Stomach (tissue), 9 donors: ENCODE results near the gene DMPK. TPM values are rescaled to one million over a fixed set of nuclear protein-coding genes. Genes with fewer than 3 reads are reported as not detected.

Experiments used
- DNase-seq, 2 donors: peaks; one replicate each; pipeline versions ENCODE4 v3.0.0 to v3.0.0-alpha.2; 2013 to 2019
- H3K27ac ChIP-seq, 5 donors: fragments of 200-600 bp in 4 of 5; sonication (generic) in 4 of 5; one replicate each; pipeline ENCODE4 v1.5.1; 2013 to 2019; ENCODE audit warnings: mild to moderate bottlenecking in 1 of 5, moderate library complexity in 1 of 5
- H3K27me3 ChIP-seq, 3 donors: fragments of 200-600 bp; sonication (generic); one replicate each; pipeline ENCODE4 v1.5.1; 2017 to 2019; ENCODE audit warnings: mixed run types in 1 of 3
- H3K36me3 ChIP-seq, 4 donors: fragments of 200-600 bp; sonication (generic); 1 replicate in 3 of 4; 2 replicates in 1 of 4; pipeline ENCODE4 v1.5.1; 2016 to 2019
- H3K4me1 ChIP-seq, 4 donors: fragments of 200-600 bp; sonication (generic); one replicate each; pipeline ENCODE4 v1.5.1; 2016 to 2019
- H3K4me3 ChIP-seq, 4 donors: fragments of 200-600 bp; sonication (generic) in 3 of 4; one replicate each; pipeline ENCODE4 v1.5.1; 2016 to 2019; ENCODE audit warnings: mild to moderate bottlenecking in 1 of 4
- H3K9me3 ChIP-seq, 4 donors: fragments of 200-600 bp; sonication (generic); one replicate each; pipeline ENCODE4 v1.5.1; 2016 to 2019
- EP300 ChIP-seq: sonication (generic); formaldehyde crosslinking; IDR thresholded peaks from one replicate; pipeline ENCODE4 v1.6.1; 2017; ENCODE audit warnings: antibody characterized with exemption
- POLR2A ChIP-seq, 4 donors: fragments of 450-650 bp; IDR thresholded peaks; one replicate each; pipeline ENCODE4 v1.6.1; 2016; ENCODE audit warnings: antibody characterized with exemption in 4 of 4, control low read depth in 2 of 4, mild to moderate bottlenecking in 1 of 4, moderate library complexity in 1 of 4
- POLR2AphosphoS5 ChIP-seq, 3 donors: sonication (generic); formaldehyde crosslinking; IDR thresholded peaks; one replicate each; pipeline ENCODE4 v1.6.1; 2016; ENCODE audit warnings: antibody characterized with exemption in 3 of 3
- WGBS, 5 donors: extraction: QIAGEN DNeasy Blood & Tissue Kit in 3 of 5; methylation state at CpG; one replicate each; pipeline versions ENCODE4 v1.1.5 to v1.1.7; 2013 to 2018; 5-methylcytosine and 5-hydroxymethylcytosine counted together
- intact Hi-C: fragments of 100-400 bp; cut with DNase I; formaldehyde crosslinking; loops from one replicate; pipeline ENCODE4 v1.15.1; 2023; ENCODE audit warnings: low total_unique reads
- polyA plus RNA-seq, 3 donors: library from polyadenylated mRNA; stranded (reverse); fragments of 200-250 nt; gene quantifications; one replicate each; pipeline ENCODE4 v1.2.3, GENCODE V29; 2013
- total RNA-seq, 5 donors: library from RNA; depleted of rRNA; stranded (reverse); fragments of >200 nt; gene quantifications; one replicate each; pipeline versions ENCODE4 v1.1.0 to v1.2.3, GENCODE V29; 2014 to 2016
- TF ChIP-seq, protein P1 (sequence below), 7 experiments: fragments of 450-650 bp in 4 of 7; fragments of 200-600 bp in 3 of 7; sonication (generic) in 3 of 7; IDR thresholded peaks; one replicate each; pipeline ENCODE4 v1.5.1; 2016 to 2019; ENCODE audit warnings: antibody characterized with exemption in 7 of 7, control low read depth in 2 of 7, mild to moderate bottlenecking in 1 of 7
- donor health status: healthy with polysubstance abuse.
- donor health status: Bipolar disorder and iron deficiency.
- donor health status: healthy.

DMPK gene
- total and polyA plus RNA-seq, 8 donors = 27.2 to 248 (median 71.9) TPM

DNA sequence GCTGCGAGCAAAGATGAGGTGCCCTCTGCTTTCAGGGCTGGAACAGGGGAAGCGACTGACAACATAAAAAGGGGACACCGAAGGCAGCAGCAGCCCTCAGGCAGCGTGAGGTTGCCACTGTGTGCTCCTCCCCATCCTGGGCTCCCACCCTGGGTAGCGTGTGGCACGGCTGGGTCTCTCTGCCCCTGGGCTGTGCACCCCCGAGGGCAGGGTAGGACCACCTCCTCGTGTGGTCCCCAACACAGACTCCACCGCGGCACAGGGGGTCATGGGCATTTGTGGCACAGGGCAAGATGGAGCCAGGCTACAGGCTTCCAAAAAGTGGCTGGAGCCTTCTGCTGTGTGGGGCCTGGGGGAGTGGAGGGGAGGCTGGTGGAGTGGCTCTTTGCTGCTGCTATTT, 39.3 kb upstream of the DMPK start:
- no peak overlapping the region for H3K27ac ChIP-seq
- H3K9me3 ChIP-seq = no peaks in the 10 kb centered on the region
- no peaks in the 10 kb centered on the region for H3K27me3 ChIP-seq
- 79 to 90% (median 90%) methylated on average over 10 of the region's 10 CpGs for WGBS, 5 donors
- peaks cover 0 to 24% (median 18%) of the 10 kb centered on the region in 4 donors for H3K4me1 ChIP-seq
- TF ChIP-seq POLR2AphosphoS5 (IDR thresholded peaks at IDR 0.05) = no peak
- no peak for TF ChIP-seq EP300
- TF ChIP-seq, protein P1, sequence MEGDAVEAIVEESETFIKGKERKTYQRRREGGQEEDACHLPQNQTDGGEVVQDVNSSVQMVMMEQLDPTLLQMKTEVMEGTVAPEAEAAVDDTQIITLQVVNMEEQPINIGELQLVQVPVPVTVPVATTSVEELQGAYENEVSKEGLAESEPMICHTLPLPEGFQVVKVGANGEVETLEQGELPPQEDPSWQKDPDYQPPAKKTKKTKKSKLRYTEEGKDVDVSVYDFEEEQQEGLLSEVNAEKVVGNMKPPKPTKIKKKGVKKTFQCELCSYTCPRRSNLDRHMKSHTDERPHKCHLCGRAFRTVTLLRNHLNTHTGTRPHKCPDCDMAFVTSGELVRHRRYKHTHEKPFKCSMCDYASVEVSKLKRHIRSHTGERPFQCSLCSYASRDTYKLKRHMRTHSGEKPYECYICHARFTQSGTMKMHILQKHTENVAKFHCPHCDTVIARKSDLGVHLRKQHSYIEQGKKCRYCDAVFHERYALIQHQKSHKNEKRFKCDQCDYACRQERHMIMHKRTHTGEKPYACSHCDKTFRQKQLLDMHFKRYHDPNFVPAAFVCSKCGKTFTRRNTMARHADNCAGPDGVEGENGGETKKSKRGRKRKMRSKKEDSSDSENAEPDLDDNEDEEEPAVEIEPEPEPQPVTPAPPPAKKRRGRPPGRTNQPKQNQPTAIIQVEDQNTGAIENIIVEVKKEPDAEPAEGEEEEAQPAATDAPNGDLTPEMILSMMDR (IDR thresholded peaks at IDR 0.05) = no peak
- TF ChIP-seq POLR2A (IDR thresholded peaks at IDR 0.05) = no peak
- no peak for DNase-seq
- peaks cover 39 to 88% (median 78%) of the 10 kb centered on the region in 4 donors for H3K36me3 ChIP-seq
- H3K4me3 ChIP-seq = no peak overlapping the region
- intact Hi-C loops = no loop called here

DNA sequence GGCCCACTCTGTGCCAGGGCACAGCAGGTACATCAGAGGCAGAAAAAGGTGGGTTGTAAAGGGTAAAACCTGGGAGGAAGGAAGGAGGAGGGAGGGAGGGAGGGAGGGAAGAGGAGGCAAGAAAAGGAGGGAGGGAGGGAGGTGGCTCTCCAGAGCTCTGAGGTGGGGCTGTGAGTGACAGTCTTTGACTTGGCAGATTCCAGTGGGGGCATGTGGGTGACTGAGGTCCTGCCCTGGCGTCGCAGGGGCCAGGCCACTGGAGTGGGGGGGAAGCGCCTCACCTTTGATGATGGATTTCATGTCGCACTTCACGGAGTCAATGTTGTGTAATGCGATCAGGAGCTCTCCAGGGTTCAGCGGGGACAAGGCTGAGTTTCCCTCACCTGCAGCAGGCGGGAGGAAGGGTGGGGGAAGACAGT, 38.8 kb upstream of the DMPK start:
- Histone ChIP-seq H3K4me3 (no peak overlapping the region), H3K36me3 (peaks cover 36 to 84% (median 73%) of the 10 kb centered on the region in 4 donors), H3K27me3 (peaks cover 0 to under 1% (median 0%) of the 10 kb centered on the region in 3 donors), H3K9me3 (no peaks in the 10 kb centered on the region), H3K27ac (no peak overlapping the region), H3K4me1 (peaks cover 0 to 29% (median 18%) of the 10 kb centered on the region in 4 donors)
- DNase-seq = peak in 1 of 2 donors; percentile 6
- TF ChIP-seq POLR2AphosphoS5 (IDR thresholded peaks at IDR 0.05) (no peak), EP300 (no peak), POLR2A (IDR thresholded peaks at IDR 0.05) (no peak)
- TF ChIP-seq, protein P1 (IDR thresholded peaks at IDR 0.05) = no peak
- 65 to 81% (median 78%) methylated on average over 8 of the region's 8 CpGs for WGBS, 5 donors
- intact Hi-C loops = no loop called here

DNA sequence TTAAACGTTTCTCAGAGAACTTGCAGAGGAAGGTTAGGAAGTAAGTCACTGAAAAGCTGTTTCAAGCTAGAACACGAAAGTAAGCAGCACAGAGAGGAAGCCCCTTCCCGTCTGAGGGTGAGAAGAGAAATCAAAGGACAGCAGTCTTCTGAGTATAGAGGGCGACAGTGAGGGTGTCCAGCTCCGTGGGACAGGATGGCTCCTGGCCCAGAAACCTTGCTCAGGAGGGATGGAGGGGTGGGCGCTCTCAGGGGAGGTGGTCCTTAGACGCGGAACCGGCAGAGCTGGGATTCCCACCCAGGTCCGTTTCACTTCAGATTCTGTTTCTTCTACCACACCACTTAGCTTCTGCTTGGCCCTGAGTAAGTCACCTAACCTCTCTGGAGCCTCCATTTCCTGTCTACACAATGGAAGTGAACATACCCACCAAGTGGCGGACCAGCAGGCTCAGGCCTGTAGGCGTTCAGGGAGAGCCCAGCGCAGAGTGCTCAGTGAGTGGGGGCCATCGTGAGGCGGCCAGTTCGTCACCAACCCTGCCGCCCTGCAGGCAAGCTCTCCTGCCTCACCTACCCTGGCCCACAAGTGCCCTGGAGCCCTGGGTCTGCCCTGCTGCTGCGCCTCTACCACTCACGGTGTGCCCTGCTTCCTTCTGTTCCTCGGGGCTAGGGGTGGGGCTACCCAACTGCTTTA, 38.3 kb upstream of the DMPK start:
- H3K27me3 ChIP-seq = peaks cover 0 to 6% (median 0%) of the 10 kb centered on the region in 3 donors
- TF ChIP-seq POLR2A (IDR thresholded peaks at IDR 0.05) (no peak), EP300 (no peak), POLR2AphosphoS5 (IDR thresholded peaks at IDR 0.05) (no peak)
- TF ChIP-seq, protein P1 (IDR thresholded peaks at IDR 0.05) = no peak
- H3K4me1 ChIP-seq = peaks cover 5 to 34% (median 21%) of the 10 kb centered on the region in 4 donors
- no peak for DNase-seq
- H3K9me3 ChIP-seq = no peaks in the 10 kb centered on the region
- H3K36me3 ChIP-seq = peaks cover 30 to 82% (median 68%) of the 10 kb centered on the region in 4 donors
- H3K27ac ChIP-seq = no peak overlapping the region
- no peak overlapping the region for H3K4me3 ChIP-seq
- 68 to 79% (median 74%) methylated on average over 12 to 20 of the region's 20 CpGs for WGBS, 5 donors
- intact Hi-C loops = no loop called here

DNA sequence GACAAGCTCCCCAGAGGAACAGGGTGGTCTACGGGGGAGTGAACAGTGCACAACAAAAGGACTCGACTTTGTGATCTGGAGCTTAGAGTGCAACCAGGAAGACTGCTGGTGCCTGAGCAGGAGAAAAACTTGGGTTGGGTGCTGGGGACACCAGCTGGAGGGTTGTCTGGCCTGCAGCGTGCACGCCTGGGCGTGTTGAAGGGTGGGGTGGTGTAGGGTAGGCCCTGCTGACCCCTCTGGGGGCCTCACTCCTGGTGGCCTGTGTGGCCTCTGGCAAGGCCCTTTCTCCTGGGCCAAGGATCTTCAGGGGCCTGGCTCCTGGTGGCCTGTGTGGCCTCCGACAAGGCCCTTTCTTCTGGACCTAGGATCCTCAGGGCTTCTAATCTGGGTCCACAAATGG, 37.5 kb upstream of the DMPK start:
- peaks cover 7 to 34% (median 20%) of the 10 kb centered on the region in 4 donors for H3K4me1 ChIP-seq
- H3K27ac ChIP-seq = no peak overlapping the region
- intact Hi-C loops = no loop called here
- H3K36me3 ChIP-seq = peaks cover 24 to 76% (median 64%) of the 10 kb centered on the region in 4 donors
- DNase-seq = no peak
- TF ChIP-seq POLR2A (IDR thresholded peaks at IDR 0.05) = no peak
- 80 to 91% (median 89%) methylated on average over 6 of the region's 6 CpGs for WGBS, 5 donors
- H3K9me3 ChIP-seq = no peaks in the 10 kb centered on the region
- no peak overlapping the region for H3K4me3 ChIP-seq
- peaks cover 0 to 14% (median 0%) of the 10 kb centered on the region in 3 donors for H3K27me3 ChIP-seq
